ENCODE measurements around the gene CSF3R.
A peak's percentile ranks its signal among the peaks of the same experiment; 100 is the strongest.

Gene CSF3R

GRCh38 chr1:36467027-36467410 is 15.7 kb downstream of the CSF3R start:
- CTCF ChIA-PET = interaction anchor here (1.3 kb wide), 1 partner anchor 9 kb away, joined by 3 read pairs; no protein-coding TSS in a partner anchor
- no peak for DNase-seq (ENCODE audit: extremely low spot score)
- POLR2A ChIA-PET = interaction anchor here (0.6 kb wide), 1 partner anchor 59 kb away, joined by 4 read pairs; no protein-coding TSS in a partner anchor
- TF ChIP-seq CTCF (IDR thresholded peaks at IDR 0.05; ENCODE audit: control extremely low read depth, extremely low read depth, low read depth, missing control alignments) = no peak

GRCh38 chr1:36466370-36467026 is 16.2 kb downstream of the CSF3R start:
- TF ChIP-seq CTCF (IDR thresholded peaks at IDR 0.05; ENCODE audit: control extremely low read depth, extremely low read depth, low read depth, missing control alignments) = no peak
- ChIA-PET POLR2A (no interaction called here), CTCF (interaction anchor here (2.1 kb wide), 1 partner anchor 9 kb away, joined by 7 read pairs; no protein-coding TSS in a partner anchor)
- DNase-seq (ENCODE audit: extremely low spot score) = no peak

GRCh38 chr1:36465731-36466369 is 16.9 kb downstream of the CSF3R start:
- no peak for DNase-seq (ENCODE audit: extremely low spot score)
- ChIA-PET CTCF (interaction anchor here (1.5 to 2.1 kb wide), 2 partner anchors 9 to 11 kb away, joined by 3 to 7 read pairs; no protein-coding TSS in a partner anchor), POLR2A (interaction anchor here (0.6 kb wide), 1 partner anchor 27 kb away, joined by 6 read pairs; no protein-coding TSS in a partner anchor)

GRCh38 chr1:36464605-36465393 is 17.9 kb downstream of the CSF3R start:
- CTCF ChIA-PET = interaction anchor here (0.6 to 2.1 kb wide), 7 partner anchors 10 to 120 kb away, joined by 3 to 7 read pairs (median 3); partner anchors contain the start of gene OSCP1
- POLR2A ChIA-PET = interaction anchor here (0.6 to 1.0 kb wide), 7 partner anchors 13 to 1010 kb away, joined by 3 to 9 read pairs (median 6); partner anchors contain the start of genes OSCP1 and ZC3H12A
- no peak for DNase-seq (ENCODE audit: extremely low spot score)
- no peak for TF ChIP-seq CTCF (IDR thresholded peaks at IDR 0.05; ENCODE audit: control extremely low read depth, extremely low read depth, low read depth, missing control alignments)

More at GRCh38 chr1:36465731-36466369, 16.9 kb downstream of the CSF3R start:
- TF ChIP-seq CTCF (IDR thresholded peaks at IDR 0.05; ENCODE audit: control extremely low read depth, extremely low read depth, low read depth, missing control alignments) = no peak

- ChIA-PET CTCF (interaction anchor here (0.6 to 2.1 kb wide), 6 partner anchors 11 to 119 kb away, joined by 3 to 7 read pairs (median 3); partner anchors contain the start of gene OSCP1), POLR2A (interaction anchor here (0.5 to 1.0 kb wide), 7 partner anchors 12 to 1334 kb away, joined by 3 to 9 read pairs (median 4); partner anchors contain the start of genes OSCP1 and ZC3H12A)
- no peak for TF ChIP-seq CTCF (IDR thresholded peaks at IDR 0.05; ENCODE audit: control extremely low read depth, extremely low read depth, low read depth, missing control alignments)
Observed at GRCh38 chr1:36463803-36464604, 18.7 kb downstream of the CSF3R start, which contains the start of gene MRPS15. TSS of gene MRPS15 (minus strand) at chr1:36464384. CDS start at chr1:36464275, 109 bp downstream.

More at GRCh38 chr1:36463803-36464604, 18.7 kb downstream of the CSF3R start, which contains the start of gene MRPS15:
- peak; percentile 97 for DNase-seq (ENCODE audit: extremely low spot score)
